Upper lobe of left lung (tissue), 6 donors: ENCODE results near the gene GLRX5. TPM values are rescaled to one million over a fixed set of nuclear protein-coding genes. Genes with fewer than 3 reads are reported as not detected.

ENCODE experiments used
- ATAC-seq, 2 donors: fragments of 200-7000 bp; cut with Tn5 transposase; one replicate each; pipeline ENCODE4 v1.9.1; 2022; ENCODE audit warnings: mild to moderate bottlenecking in 2 of 2, moderate library complexity in 2 of 2; ENCODE audit not compliant: low FRiP score in 2 of 2
- DNase-seq, 2 donors: peaks; one replicate each; pipeline ENCODE4 v3.0.0-alpha.2; 2019 to 2020
- H3K27ac ChIP-seq, 4 donors: fragments of 200-600 bp; sonication (generic); one replicate each; pipeline ENCODE4 v1.5.1; 2016 to 2019
- H3K27me3 ChIP-seq, 4 donors: fragments of 200-600 bp; sonication (generic); one replicate each; pipeline ENCODE4 v1.5.1; 2017 to 2019
- H3K36me3 ChIP-seq, 4 donors: fragments of 200-600 bp; sonication (generic); one replicate each; pipeline ENCODE4 v1.5.1; 2016 to 2019
- H3K4me1 ChIP-seq, 4 donors: fragments of 200-600 bp; sonication (generic); one replicate each; pipeline ENCODE4 v1.5.1; 2018 to 2019
- H3K4me3 ChIP-seq, 4 donors: fragments of 200-600 bp; sonication (generic); one replicate each; pipeline ENCODE4 v1.5.1; 2017 to 2019; ENCODE audit warnings: mild to moderate bottlenecking in 2 of 4, moderate library complexity in 1 of 4
- H3K9me3 ChIP-seq, 4 donors: fragments of 200-600 bp; sonication (generic); one replicate each; pipeline ENCODE4 v1.5.1; 2018 to 2019
- EP300 ChIP-seq, 4 donors: sonication (generic); formaldehyde crosslinking; IDR thresholded peaks; one replicate each; pipeline ENCODE4 v1.5.1; 2017; ENCODE audit warnings: antibody characterized with exemption in 4 of 4, control low read depth in 2 of 4
- POLR2A ChIP-seq, 4 donors: fragments of 450-650 bp; IDR thresholded peaks; one replicate each; pipeline ENCODE4 v1.5.1; 2016 to 2017; ENCODE audit warnings: antibody characterized with exemption in 4 of 4, mild to moderate bottlenecking in 2 of 4
- POLR2AphosphoS5 ChIP-seq, 2 donors: sonication (generic); formaldehyde crosslinking; IDR thresholded peaks; one replicate each; pipeline ENCODE4 v1.5.1; 2017; ENCODE audit warnings: antibody characterized with exemption in 2 of 2
- WGBS, 2 donors: methylation state at CpG; one replicate each; pipeline ENCODE4 v1.1.5; 2017 to 2018; 5-methylcytosine and 5-hydroxymethylcytosine counted together
- total RNA-seq, 6 donors: library from RNA; depleted of rRNA in 4 of 6; stranded (reverse); fragments of >200 nt in 4 of 6; gene quantifications; one replicate each; pipeline versions ENCODE4 v1.1.0 to v1.2.1, GENCODE V29; 2016 to 2021
- TF ChIP-seq, protein P1 (sequence below), 6 experiments: fragments of 450-650 bp in 4 of 6; fragments of 200-600 bp in 2 of 6; sonication (generic) in 2 of 6; IDR thresholded peaks; one replicate each; pipeline ENCODE4 v1.5.1; 2016 to 2019; ENCODE audit warnings: antibody characterized with exemption in 6 of 6
- donor health status: DM: no; HTN: no; CAD: no; lungs with moderate emphysema.
- donor health status: DM: no; HTN: yes; CAD: no; lungs with severe emphysema.

The GLRX5 gene
- total RNA-seq, 6 donors from 2014 or later, result 12.6 to 34.8 (median 25.0) TPM

DNA sequence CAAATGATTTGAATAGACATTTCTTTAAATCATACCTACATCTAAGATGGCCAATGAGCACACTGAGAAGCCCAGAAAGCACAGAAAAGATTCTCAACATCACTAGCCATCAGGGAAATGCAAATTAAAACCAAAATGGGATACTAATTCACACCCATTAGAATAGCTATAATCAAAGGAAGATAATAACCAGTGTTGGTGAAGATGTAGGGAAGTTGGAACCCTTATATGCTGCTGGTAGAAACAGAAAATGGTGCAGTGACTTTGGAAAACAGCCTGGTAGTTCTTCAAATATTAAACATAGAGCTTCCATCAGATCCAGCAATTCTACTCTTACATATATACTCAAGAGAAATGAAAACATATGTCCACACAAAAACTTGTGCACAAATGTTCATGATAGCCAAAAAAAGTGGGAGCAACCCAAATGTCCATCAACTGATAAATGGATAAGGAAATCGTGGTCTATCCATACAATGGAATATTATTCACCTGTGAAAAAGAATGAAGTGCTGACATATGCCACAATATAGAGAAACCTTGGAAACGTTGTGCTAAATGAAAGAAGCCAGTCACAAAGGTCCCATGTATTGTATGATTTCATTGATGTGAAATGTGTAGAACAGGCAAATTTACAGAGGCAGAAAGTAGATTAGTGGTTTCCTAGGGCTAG is 42.8 kb upstream of the GLRX5 start:
- H3K27ac ChIP-seq, result no peak overlapping the region
- H3K4me1 ChIP-seq, result peaks cover 37 to 41% (median 39%) of the 10 kb centered on the region in 4 donors
- no peaks in the 10 kb centered on the region for H3K36me3 ChIP-seq
- H3K9me3 ChIP-seq, result no peaks in the 10 kb centered on the region
- WGBS, 2 donors, result 93 to 96% methylated on average over 2 of the region's 2 CpGs
- H3K27me3 ChIP-seq, result no peaks in the 10 kb centered on the region
- DNase-seq (no peak), ATAC-seq (no peak)
- no peak overlapping the region for H3K4me3 ChIP-seq
- TF ChIP-seq POLR2A (IDR thresholded peaks at IDR 0.05), result no peak
- TF ChIP-seq, protein P1, sequence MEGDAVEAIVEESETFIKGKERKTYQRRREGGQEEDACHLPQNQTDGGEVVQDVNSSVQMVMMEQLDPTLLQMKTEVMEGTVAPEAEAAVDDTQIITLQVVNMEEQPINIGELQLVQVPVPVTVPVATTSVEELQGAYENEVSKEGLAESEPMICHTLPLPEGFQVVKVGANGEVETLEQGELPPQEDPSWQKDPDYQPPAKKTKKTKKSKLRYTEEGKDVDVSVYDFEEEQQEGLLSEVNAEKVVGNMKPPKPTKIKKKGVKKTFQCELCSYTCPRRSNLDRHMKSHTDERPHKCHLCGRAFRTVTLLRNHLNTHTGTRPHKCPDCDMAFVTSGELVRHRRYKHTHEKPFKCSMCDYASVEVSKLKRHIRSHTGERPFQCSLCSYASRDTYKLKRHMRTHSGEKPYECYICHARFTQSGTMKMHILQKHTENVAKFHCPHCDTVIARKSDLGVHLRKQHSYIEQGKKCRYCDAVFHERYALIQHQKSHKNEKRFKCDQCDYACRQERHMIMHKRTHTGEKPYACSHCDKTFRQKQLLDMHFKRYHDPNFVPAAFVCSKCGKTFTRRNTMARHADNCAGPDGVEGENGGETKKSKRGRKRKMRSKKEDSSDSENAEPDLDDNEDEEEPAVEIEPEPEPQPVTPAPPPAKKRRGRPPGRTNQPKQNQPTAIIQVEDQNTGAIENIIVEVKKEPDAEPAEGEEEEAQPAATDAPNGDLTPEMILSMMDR (IDR thresholded peaks at IDR 0.05), result no peak
- TF ChIP-seq EP300 (IDR thresholded peaks at IDR 0.05), result no peak
- TF ChIP-seq POLR2AphosphoS5 (IDR thresholded peaks at IDR 0.05), result no peak

DNA sequence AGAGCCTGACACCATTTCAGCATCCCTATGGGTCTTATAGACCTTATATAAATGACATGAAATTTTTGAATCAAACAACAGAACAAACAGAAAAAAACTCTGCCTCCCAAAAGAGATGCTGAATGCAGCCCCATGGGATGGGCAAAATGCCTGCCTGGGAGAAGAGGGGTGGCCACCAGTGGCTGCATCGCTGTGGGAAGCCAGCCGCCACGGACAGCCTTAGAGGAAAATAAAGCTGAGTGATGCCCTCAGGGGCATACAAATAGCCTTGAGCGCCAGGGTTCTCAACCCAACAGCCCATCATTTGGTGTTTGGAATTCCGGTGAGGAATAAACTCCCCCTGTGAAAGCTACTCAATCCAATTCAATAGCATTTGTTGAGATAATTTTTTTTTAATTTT is 41.3 kb upstream of the GLRX5 start:
- ATAC-seq, result no peak
- WGBS, 2 donors, result 97 to 98% methylated on average over 5 of the region's 5 CpGs
- DNase-seq, result no peak
- Histone ChIP-seq H3K4me3 (no peak overlapping the region), H3K4me1 (peaks cover 43 to 51% (median 45%) of the 10 kb centered on the region in 4 donors), H3K27me3 (no peaks in the 10 kb centered on the region), H3K36me3 (no peaks in the 10 kb centered on the region), H3K27ac (no peak overlapping the region), H3K9me3 (no peaks in the 10 kb centered on the region)
- TF ChIP-seq POLR2AphosphoS5 (IDR thresholded peaks at IDR 0.05), result no peak

DNA sequence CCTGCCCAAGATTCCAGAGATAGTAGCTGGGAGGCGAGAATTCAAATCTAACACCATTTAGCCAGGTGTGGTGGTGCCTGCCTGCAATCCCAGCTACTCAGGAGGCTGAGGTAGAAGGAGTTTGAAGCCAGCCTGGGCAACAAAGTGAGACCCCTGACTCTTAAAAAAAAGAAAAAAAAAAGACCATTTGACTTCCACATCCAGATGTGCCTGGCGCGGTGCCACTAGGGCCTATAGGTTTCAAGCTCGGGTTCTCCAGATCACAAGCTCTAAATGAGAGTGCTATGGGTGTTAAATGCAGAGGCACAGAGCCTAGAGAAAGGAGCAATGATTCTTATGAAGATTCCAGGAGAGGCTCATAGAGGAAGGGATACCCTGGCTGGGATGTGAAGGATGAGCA is 40.9 kb upstream of the GLRX5 start:
- H3K36me3 ChIP-seq, result no peaks in the 10 kb centered on the region
- no peak overlapping the region for H3K27ac ChIP-seq
- peaks cover 41 to 56% (median 44%) of the 10 kb centered on the region in 4 donors for H3K4me1 ChIP-seq
- ATAC-seq, result no peak
- H3K9me3 ChIP-seq, result no peaks in the 10 kb centered on the region
- TF ChIP-seq POLR2AphosphoS5 (IDR thresholded peaks at IDR 0.05) (no peak), POLR2A (IDR thresholded peaks at IDR 0.05) (no peak), EP300 (IDR thresholded peaks at IDR 0.05) (no peak)
- TF ChIP-seq, protein P1 (IDR thresholded peaks at IDR 0.05), result no peak
- DNase-seq, result no peak
- WGBS, 2 donors, result 91 to 92% methylated on average over 4 of the region's 4 CpGs
- no peaks in the 10 kb centered on the region for H3K27me3 ChIP-seq
- H3K4me3 ChIP-seq, result no peak overlapping the region

DNA sequence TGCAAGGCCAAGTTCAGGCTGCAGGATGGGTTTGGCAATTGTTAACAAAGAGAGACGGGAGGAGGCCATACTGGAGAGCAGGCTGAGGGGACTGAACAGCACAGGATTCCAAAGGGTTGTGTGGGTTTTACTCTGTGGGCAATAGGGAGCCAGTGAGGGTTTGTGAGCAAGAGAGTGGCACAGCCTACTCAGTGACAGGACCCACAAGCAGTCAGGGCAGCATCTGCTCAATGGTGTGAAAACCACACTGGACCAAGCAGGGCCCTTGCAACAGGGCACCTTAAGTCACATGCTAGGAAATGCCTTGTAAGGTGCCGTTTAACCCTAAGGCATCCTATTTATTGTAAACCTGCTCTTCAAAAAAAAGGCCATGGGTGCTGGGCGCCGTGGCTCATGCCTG is 40.4 kb upstream of the GLRX5 start:
- Histone ChIP-seq H3K4me3 (no peak overlapping the region), H3K9me3 (no peaks in the 10 kb centered on the region), H3K27ac (no peak overlapping the region), H3K4me1 (peaks cover 36 to 57% (median 40%) of the 10 kb centered on the region in 4 donors), H3K27me3 (no peaks in the 10 kb centered on the region), H3K36me3 (no peaks in the 10 kb centered on the region)
- 81 to 89% methylated on average over 3 to 4 of the region's 4 CpGs for WGBS, 2 donors
- TF ChIP-seq EP300 (IDR thresholded peaks at IDR 0.05) (no peak), POLR2A (IDR thresholded peaks at IDR 0.05) (no peak), POLR2AphosphoS5 (IDR thresholded peaks at IDR 0.05) (no peak)
- TF ChIP-seq, protein P1 (IDR thresholded peaks at IDR 0.05), result no peak
- no peak for DNase-seq
- ATAC-seq, result no peak

DNA sequence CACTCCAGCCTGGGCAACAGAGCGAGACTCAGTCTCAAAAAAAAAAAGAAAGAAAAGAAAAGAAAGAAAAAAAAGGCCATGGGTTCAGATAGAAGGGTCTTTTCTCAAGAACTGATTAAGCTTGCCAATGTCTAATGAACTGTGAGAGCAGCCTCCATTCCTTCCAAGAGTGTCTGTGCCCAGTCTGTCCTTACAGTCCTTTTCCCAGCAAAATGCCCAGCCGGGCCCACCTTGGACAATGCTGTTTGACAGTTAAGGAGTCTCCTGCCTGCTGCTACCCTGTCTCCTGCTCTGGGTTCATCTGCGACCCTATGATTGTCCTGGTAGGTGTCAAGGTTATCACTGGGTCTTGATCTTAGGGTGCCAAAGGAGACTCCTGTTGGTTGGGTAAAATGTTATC is 39.8 kb upstream of the GLRX5 start:
- H3K36me3 ChIP-seq, result peaks cover 0 to under 1% (median 0%) of the 10 kb centered on the region in 4 donors
- peaks cover 30 to 51% (median 36%) of the 10 kb centered on the region in 4 donors for H3K4me1 ChIP-seq
- H3K9me3 ChIP-seq, result no peaks in the 10 kb centered on the region
- TF ChIP-seq POLR2A (IDR thresholded peaks at IDR 0.05), result no peak
- TF ChIP-seq EP300 (IDR thresholded peaks at IDR 0.05), result no peak
- TF ChIP-seq, protein P1 (IDR thresholded peaks at IDR 0.05), result no peak
- no peak for TF ChIP-seq POLR2AphosphoS5 (IDR thresholded peaks at IDR 0.05)
- no peak overlapping the region for H3K4me3 ChIP-seq
- DNase-seq, result no peak
- no peak for ATAC-seq
- no peaks in the 10 kb centered on the region for H3K27me3 ChIP-seq
- WGBS, 2 donors, result 89 to 95% methylated on average over 3 of the region's 3 CpGs
- peak overlapping the region in 3 of 4 donors; percentile 11 to 71 (median 54) for H3K27ac ChIP-seq
